ENCODE measurements around the gene ZNF423. TPM values are rescaled to one million over a fixed set of nuclear protein-coding genes. Genes with fewer than 3 reads are reported as not detected.

The ZNF423 gene
- total and polyA plus RNA-seq, 7 donors, result 0.69 to 19.7 (median 3.6) TPM

- no peaks in the 10 kb centered on the region for H3K9me3 ChIP-seq
- DNase-seq, result no peak
- H3K36me3 ChIP-seq, result no peaks in the 10 kb centered on the region
- no peaks in the 10 kb centered on the region for H3K27me3 ChIP-seq
- H3K4me1 ChIP-seq, result no peaks in the 10 kb centered on the region
- 92 to 93% methylated on average over 23 of the region's 23 CpGs for WGBS, 2 donors
- TF ChIP-seq POLR2AphosphoS5 (IDR thresholded peaks at IDR 0.05) (no peak), POLR2A (IDR thresholded peaks at IDR 0.05) (no peak), EP300 (IDR thresholded peaks at IDR 0.05) (no peak), CTCF (IDR thresholded peaks at IDR 0.05) (no peak)
- intact Hi-C loops (cut with DNase I), result no loop called here
- no peak overlapping the region for H3K27ac ChIP-seq
- no peak overlapping the region for H3K4me3 ChIP-seq
These were observed 87.9 kb downstream of the ZNF423 start for GRCh38 chr16:49767998-49768397.

- intact Hi-C loops (cut with DNase I), result no loop called here
- no peak overlapping the region for H3K4me3 ChIP-seq
- H3K27me3 ChIP-seq, result no peaks in the 10 kb centered on the region
- no peak overlapping the region for H3K27ac ChIP-seq
- H3K4me1 ChIP-seq, result no peaks in the 10 kb centered on the region
- no peaks in the 10 kb centered on the region for H3K9me3 ChIP-seq
- H3K36me3 ChIP-seq, result no peaks in the 10 kb centered on the region
- WGBS, 2 donors, result 93 to 95% methylated on average over 5 of the region's 5 CpGs
- no peak for DNase-seq
- no peak for TF ChIP-seq CTCF (IDR thresholded peaks at IDR 0.05)
- TF ChIP-seq EP300 (IDR thresholded peaks at IDR 0.05), result no peak
- no peak for TF ChIP-seq POLR2A (IDR thresholded peaks at IDR 0.05)
- TF ChIP-seq POLR2AphosphoS5 (IDR thresholded peaks at IDR 0.05), result no peak
These were observed 88.5 kb downstream of the ZNF423 start for GRCh38 chr16:49767414-49767813.

- intact Hi-C loops (cut with DNase I), result no loop called here
- Histone ChIP-seq H3K36me3 (no peaks in the 10 kb centered on the region), H3K27me3 (no peaks in the 10 kb centered on the region), H3K4me1 (no peaks in the 10 kb centered on the region), H3K4me3 (no peak overlapping the region), H3K27ac (peak overlapping the region in 1 of 4 donors; percentile 12), H3K9me3 (no peaks in the 10 kb centered on the region)
- TF ChIP-seq POLR2A (IDR thresholded peaks at IDR 0.05), result no peak
- TF ChIP-seq CTCF (IDR thresholded peaks at IDR 0.05), result no peak
- no peak for TF ChIP-seq POLR2AphosphoS5 (IDR thresholded peaks at IDR 0.05)
- no peak for TF ChIP-seq EP300 (IDR thresholded peaks at IDR 0.05)
- no peak for DNase-seq
- WGBS, 2 donors, result 73 to 81% methylated on average over 6 of the region's 6 CpGs
These were observed 89.7 kb downstream of the ZNF423 start for GRCh38 chr16:49766225-49766624.

GRCh38 chr16:49763826-49764225, 92.1 kb downstream of the ZNF423 start:
- WGBS, 2 donors, result 84 to 88% methylated on average over 10 of the region's 10 CpGs
- Histone ChIP-seq H3K36me3 (no peaks in the 10 kb centered on the region), H3K27ac (no peak overlapping the region), H3K27me3 (no peaks in the 10 kb centered on the region), H3K9me3 (no peaks in the 10 kb centered on the region), H3K4me3 (no peak overlapping the region), H3K4me1 (no peaks in the 10 kb centered on the region)
- intact Hi-C loops (cut with DNase I), result no loop called here
- DNase-seq, result no peak
- no peak for TF ChIP-seq CTCF (IDR thresholded peaks at IDR 0.05)
- TF ChIP-seq POLR2A (IDR thresholded peaks at IDR 0.05), result no peak
- TF ChIP-seq EP300 (IDR thresholded peaks at IDR 0.05), result no peak
- no peak for TF ChIP-seq POLR2AphosphoS5 (IDR thresholded peaks at IDR 0.05)

GRCh38 chr16:49760815-49761214, 95.1 kb downstream of the ZNF423 start:
- Histone ChIP-seq H3K36me3 (no peaks in the 10 kb centered on the region), H3K9me3 (no peaks in the 10 kb centered on the region), H3K27ac (no peak overlapping the region), H3K4me1 (peaks cover 0 to under 1% (median under 1%) of the 10 kb centered on the region in 4 donors), H3K27me3 (no peaks in the 10 kb centered on the region), H3K4me3 (no peak overlapping the region)
- no peak for DNase-seq
- intact Hi-C loops (cut with DNase I), result no loop called here
- WGBS, 2 donors, result 93 to 96% methylated on average over 7 of the region's 7 CpGs
- TF ChIP-seq POLR2A (IDR thresholded peaks at IDR 0.05) (no peak), CTCF (IDR thresholded peaks at IDR 0.05) (no peak), POLR2AphosphoS5 (IDR thresholded peaks at IDR 0.05) (no peak), EP300 (IDR thresholded peaks at IDR 0.05) (no peak)
